Right ventricle myocardium superior (tissue), 1 donor: ENCODE results near the gene C1orf226. TPM values are rescaled to one million over a fixed set of nuclear protein-coding genes. Genes with fewer than 3 reads are reported as not detected.
A peak's percentile ranks its signal among the peaks of the same experiment; 100 is the strongest.
"Not testable (repeated sequence)": the region's sequence is repeated elsewhere in the genome, so short reads cannot be mapped to it uniquely, and the experiment has no call there.

Source experiments
- ATAC-seq: fragments of 200-7000 bp; cut with Tn5 transposase; one replicate; pipeline ENCODE4 v1.9.1; 2020; ENCODE audit warnings: mild to moderate bottlenecking; ENCODE audit not compliant: poor library complexity
- DNase-seq: peaks from one replicate; pipeline ENCODE4 v3.0.0-alpha.2; 2020
- intact Hi-C: fragments of 100-400 bp; cut with DNase I; formaldehyde crosslinking; loops from one replicate; pipeline ENCODE4 v1.11.2; 2022
- total RNA-seq: library from RNA; stranded (reverse); fragmentation: NEBNext Ultra II Directional; extraction: Animal tissue kit (Norgen Biotek cat#: 25700); gene quantifications from one replicate; pipeline ENCODE4 v1.2.1, GENCODE V29; 2021
- donor health status: DM: no; HTN: yes; CAD: no; lungs with severe emphysema.

Gene C1orf226
- total RNA-seq, 1 donor from 2014 or later = 5.3 TPM

DNA sequence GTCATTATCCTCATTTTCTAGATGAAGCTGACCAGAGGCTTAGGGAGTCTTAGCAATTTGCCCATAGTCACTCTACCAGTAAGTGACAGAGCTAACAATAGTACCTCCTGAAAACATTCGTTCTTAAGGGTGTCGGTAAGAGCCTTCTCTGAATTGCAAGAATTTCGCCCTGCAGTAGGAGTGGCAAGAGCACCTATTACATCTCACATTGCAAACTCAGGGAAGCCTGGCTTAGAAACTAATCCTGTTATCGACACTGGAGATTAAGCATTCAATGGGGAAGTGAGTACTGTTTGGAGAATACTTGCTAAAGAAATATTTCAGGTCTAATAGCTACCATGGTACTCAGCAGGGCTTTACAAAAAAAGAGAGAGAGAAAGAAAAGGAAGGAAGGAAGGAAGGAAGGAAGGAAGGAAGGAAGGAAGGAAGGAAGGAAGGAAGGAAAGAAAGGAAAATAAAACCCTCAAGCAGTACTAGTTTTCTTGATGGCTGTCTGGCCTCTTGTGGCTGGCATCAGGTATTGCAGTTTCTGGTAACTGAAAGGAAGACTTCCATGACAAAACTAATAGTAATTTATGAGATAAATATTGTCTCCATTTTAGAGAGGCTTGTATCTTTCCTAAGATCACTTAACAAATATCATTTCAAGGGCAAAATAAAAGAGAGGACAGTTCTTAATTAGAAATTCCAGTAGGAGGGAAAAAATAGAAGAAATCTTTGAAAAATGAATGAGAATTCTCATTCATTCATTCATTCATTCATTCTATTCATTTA, 10.4 kb downstream of the C1orf226 start:
- ATAC-seq = peak; percentile 41

DNA sequence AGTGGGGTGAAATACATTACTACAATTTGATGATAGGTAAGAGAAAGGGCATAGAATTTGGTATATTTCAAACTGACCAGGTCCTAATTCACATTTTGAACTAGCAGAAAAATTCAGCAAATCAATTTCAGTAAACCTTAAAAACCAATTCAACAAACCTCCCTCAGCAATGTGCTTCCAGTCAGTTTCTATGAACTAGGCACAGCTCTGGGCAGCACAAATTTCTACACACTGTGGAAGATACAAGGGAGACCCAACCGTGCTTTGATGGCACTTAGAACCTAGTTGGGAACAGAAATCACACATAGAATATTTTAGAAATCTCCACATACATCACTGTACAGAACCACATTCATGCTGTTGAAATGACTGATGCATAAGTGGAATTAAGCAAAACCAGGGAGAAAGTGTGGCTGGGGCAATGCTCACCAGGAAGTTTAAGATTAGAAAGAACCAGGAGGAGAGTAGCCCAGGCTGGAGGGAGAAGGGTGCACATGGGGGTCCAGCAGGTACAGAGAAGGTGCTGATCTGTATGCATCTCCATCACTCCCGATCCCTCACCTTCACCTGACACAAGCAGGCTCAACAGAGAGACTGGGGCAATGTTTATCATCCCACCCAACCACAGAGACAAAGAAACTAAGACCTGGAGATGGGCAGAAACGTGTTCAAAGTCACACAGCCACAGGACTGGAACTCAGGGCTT, 14.8 kb downstream of the C1orf226 start:
- ATAC-seq (no peak), DNase-seq (no peak)
- intact Hi-C loops = loop anchor here (5.0 kb wide), 1 partner anchor 339 kb away; no protein-coding TSS in a partner anchor

More for the DNA sequence above, 10.4 kb downstream of the C1orf226 start:
- intact Hi-C loops = no loop called here
- DNase-seq = no peak

DNA sequence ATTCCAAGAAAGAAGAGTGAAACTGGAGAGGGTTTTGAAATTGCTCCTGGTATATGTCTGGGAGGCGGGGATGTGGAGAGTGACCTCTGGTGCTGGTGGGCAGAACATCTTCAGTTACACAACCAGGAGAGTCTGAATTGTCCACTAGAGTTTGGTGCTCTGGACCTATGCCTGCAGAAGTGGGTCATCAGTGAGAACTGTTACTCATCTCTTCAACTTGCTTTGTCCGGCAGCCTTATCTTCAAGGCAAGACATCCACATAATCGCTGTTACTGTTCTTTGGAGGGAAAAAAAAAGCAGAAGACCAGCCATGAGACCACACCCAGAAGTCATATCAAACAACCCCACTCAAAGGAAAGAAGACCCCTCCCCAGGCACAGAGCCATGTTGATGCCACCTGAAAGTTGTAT, 15.5 kb downstream of the C1orf226 start:
- intact Hi-C loops = loop anchor here (5.0 kb wide), 1 partner anchor 340 kb away; no protein-coding TSS in a partner anchor
- DNase-seq (no peak), ATAC-seq (no peak)

DNA sequence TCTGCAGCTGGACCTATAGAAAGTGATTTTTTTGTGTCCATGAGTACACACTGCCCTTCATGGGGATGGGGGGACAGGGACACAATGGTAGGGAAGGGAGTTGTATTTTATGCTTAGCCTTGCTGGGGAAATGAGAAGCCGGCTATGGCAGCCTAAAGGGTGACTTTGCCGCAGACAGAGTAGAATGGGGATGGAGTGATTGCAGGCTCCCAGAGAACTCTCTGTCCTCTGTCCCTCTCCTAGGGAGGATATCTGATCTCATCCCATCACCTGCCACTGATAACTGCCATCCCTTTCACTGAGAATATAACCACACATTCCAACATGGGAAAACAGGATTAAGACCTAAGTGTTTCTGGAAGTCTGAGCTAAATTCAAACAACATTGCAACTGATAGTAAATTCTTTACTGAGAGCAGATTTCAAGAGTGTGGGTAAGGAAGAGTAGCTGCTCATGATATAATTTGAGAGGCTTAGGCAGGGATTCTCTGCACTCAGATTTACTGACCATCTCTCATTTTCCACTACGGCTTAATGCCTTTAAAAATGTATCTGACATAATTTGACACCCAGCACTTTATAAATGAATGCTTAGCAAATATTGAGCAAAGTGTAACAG, 16.5 kb downstream of the C1orf226 start:
- no peak for DNase-seq
- intact Hi-C loops = loop anchor here (5.0 kb wide), 1 partner anchor 341 kb away; no protein-coding TSS in a partner anchor
- no peak for ATAC-seq

DNA sequence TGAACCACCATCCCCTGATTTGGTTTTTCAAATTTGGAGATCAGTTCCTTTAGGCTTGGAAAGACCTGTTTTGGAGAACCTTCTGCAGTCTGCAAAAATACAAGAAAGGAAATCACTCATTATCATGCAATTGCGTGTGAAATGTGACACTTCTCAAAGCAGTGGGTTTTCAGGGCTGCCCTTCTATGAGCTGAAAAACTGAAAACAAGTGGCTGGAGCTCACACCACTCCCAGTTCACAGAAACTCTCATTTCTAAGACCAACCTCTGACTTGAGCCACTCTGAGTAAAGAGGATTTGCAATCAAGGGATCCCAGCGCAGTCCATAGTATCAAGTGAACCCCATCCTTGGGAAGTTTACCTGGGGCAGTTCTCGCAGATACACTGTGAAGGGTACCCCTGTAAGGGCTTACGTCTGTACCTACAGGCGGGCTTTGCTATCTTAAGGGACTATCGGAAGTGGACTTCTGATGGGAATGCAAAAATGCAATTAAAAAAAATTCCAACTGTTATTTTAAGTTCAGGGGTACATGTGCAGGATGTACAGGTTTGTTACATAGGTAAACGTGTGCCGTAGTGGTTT, 17.6 kb downstream of the C1orf226 start:
- DNase-seq (no peak), ATAC-seq (no peak)
- intact Hi-C loops = loop anchor here (5.0 kb wide), 1 partner anchor 342 kb away; no protein-coding TSS in a partner anchor

DNA sequence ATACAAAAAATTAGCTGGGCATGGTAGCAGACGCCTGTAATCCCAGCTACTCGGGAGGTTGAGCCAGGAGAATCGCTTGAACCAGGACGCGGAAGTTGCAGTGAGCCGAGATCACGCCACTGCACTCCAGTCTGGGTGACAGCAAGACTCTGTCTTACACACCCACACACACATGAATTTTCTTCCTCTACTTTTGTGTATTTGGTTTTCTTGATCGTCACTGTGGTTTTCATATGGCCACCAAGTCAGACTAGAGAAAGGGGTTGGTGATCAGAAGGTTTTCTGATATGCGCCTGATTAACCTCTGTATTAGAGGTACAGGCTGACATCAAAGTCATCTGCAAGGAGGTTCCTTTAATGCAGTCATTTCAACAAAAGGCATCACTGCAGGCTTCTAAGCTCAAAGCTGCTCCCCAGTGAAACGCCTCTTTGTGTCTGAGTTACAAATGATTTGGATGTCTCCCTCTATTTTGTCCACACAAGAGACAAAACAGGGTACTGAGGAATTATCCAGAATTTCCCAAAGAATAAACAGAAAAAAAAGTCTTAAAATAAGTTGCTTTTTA, 19.3 kb downstream of the C1orf226 start:
- DNase-seq (no peak), ATAC-seq (no peak)
- intact Hi-C loops = no loop called here

DNA sequence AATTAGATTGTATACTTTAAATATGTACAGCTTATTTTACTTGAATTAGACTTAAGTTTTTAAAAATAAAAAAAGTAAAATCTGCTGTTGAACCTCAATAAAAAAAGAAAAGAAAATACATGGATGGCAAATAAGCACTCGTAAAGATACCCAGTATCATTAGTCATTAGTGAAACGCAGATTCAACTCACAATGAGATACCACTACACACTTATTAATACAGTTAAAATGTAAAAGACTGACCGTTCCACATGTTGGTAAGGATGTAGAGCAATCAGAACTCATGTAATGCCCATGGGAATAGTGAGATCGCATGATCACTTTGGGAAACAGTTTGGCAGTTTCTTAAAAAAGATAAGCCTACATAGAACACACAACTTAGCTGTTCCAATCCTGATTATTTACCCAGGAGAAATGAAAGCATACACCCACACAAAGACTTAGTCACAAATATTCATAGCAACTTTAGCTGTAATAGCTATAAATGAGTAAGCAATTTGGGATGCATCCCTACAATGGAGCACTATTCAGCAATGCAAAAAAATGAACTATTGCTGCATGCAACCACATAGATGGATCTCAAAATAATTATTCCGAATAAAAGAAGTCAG, 23.1 kb downstream of the C1orf226 start:
- ATAC-seq = peak; percentile 34
- intact Hi-C loops = no loop called here

DNA sequence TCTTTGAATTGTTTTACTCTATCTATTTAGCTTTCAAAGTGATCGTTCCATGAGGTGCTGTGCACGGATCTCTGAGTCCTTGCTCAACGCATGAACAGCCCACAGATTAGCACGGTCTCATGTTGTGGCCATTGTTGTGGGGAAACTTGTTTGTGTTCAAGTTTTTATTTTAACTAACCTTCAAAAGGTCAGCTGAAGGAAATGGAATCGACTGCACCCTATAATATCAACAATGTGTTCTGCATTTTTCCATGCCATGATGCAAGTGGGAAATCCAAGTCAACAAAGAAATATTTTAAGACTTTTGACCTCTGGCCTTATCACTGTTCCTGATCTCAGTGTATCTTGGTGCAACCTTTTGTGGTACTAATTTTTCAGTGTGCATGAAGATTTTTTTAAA, 24.3 kb downstream of the C1orf226 start:
- ATAC-seq = no peak
- DNase-seq = no peak
- intact Hi-C loops = no loop called here

More for the DNA sequence above, 23.1 kb downstream of the C1orf226 start:
- no peak for DNase-seq

DNA sequence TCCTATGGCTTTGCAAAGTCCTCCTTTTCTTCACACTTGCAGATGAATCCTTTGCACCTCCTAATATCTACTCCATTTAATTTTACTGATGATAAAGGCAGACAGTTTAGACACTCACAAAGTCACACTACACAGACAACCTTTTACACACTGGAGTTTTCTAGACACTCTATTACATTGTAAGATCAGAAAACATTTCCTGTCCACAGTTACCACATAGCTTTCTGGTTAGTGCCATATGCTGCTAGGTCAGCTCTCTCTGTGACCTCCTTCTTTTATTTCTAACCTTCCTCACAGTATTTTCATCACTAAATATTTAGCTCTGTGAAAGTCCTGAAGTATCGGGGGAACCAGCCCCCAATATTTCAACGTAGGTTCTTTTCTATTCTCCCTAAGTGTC, 25.3 kb downstream of the C1orf226 start:
- DNase-seq (no peak), ATAC-seq (no peak)
- intact Hi-C loops = no loop called here

DNA sequence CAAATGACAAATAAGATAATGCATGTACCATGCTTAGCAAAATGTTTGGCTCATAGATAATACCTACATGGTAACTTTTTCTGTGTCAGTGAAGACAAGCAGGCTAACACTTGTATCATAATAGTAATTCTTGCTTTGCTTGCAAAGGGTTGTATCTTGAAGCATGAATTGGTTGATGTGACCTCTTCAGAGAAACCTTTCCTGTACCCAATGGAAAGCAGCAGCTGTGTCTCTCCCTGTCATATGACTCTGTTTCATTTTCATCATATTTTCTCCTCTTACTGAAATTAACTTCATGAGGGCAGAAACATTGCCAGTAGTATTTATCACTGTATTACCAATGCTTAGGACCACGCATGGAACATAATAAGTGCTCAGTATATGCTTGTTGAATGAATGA, 26.0 kb downstream of the C1orf226 start:
- intact Hi-C loops = no loop called here
- ATAC-seq (no peak), DNase-seq (no peak)

DNA sequence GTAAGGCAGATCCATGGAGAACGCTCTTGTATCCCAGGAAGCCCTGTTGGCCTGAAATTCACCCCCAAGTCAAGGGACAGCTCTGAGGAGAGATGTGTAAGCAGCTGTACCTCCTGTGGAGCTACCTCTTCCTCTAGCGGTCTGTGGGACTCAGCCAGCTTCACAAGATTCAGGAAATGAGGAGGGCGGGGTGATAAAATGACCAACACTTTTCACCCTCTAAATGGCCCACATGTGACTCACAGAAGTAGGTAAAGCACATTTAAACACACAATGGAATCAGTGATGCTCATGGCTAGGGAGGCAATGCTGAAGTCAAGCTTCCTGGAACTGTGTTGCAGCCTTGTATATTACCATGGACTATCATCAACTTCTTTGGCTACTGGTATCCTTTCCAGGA, 30.5 kb downstream of the C1orf226 start, which contains the start of gene SH2D1B:
SH2D1B (minus strand) TSS at position 135 of the 400 bp plus-strand sequence; CDS start at position 15, 120 bp downstream.
- ATAC-seq = no peak
- intact Hi-C loops = no loop called here

DNA sequence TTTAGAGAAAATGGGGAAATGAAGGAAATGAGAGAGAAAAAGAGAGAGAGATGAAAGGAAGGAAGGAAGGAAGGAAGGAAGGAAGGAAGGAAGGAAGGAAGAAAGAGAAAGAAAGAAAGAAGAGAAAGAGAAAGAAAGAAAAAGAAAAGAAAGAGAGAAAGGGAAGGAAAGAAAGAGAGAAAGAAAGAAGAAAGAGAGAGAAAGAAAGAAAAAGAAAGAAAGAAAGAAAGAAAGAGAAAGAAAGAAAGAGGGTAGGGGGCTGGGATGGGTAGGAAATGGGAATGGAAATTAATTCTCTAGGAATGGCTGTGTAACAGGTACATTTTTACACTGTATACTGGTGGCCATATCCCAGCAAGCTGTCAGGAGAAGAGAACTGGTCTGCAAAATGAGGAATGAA, 34.7 kb downstream of the C1orf226 start:
- DNase-seq = no peak

More for the DNA sequence above, 30.5 kb downstream of the C1orf226 start, which contains the start of gene SH2D1B:
- no peak for DNase-seq

DNA sequence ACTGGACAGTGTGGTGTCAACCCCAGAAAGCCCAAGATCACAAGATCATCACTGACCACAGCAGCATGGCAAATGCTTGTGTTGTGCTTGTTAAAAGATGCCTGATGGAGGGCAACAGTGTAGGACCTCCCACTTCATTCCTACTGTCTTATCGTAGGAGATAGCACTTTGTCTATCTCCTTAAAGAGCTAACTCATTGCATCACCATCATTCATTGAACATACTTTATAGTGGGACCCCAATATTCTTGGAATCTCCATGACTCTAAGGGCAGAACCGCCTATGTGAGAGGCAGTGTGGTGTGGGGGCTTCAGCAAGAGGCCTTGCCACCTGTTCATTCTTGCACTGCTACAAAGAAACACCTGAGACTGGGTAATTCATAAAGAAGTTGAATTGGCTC, 35.4 kb downstream of the C1orf226 start:
- DNase-seq (no peak), ATAC-seq (no peak)
- intact Hi-C loops = no loop called here

More for the DNA sequence above, 34.7 kb downstream of the C1orf226 start:
- intact Hi-C loops = no loop called here
- no peak for ATAC-seq

DNA sequence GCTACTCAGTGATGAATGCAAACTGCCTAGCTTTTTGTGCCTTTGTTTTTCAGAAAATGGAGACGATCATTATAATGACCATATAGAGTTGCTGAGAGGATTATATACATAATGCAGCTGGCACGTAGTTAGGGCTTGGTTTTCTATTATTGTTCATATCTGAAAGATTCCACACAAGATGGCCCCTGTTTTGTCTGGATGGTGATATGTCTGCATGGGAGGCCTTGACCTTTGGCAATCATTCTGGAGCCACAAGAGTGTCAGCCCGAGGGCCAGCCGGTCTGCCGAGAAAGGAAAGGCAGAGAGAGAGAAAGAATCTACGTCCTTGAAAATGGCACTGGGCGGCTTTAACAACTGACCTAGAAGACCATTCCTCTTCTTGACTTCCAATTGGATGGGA, 36.1 kb downstream of the C1orf226 start:
- ATAC-seq = no peak
- intact Hi-C loops = no loop called here
- DNase-seq = no peak

DNA sequence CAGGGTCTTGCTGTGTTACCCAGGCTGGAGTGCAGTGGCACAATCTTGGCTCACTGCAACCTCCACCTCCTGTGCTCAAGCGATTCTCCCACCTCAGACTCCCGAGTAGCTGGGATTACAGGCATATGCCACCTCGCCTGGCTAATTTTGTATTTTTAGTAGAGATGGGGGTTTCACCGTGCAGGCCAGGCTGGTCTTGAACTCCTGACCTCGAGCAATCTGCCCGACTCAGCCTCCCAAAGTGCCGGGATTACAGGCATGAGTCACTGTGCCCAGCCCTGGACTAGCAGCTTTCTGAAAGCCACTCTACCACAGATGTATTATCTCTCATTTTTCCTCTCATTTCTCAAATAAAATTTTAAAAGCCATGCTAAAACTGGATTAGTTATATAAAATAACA, 37.1 kb downstream of the C1orf226 start:
- DNase-seq, intact Hi-C loops, ATAC-seq: not testable (repeated sequence)

DNA sequence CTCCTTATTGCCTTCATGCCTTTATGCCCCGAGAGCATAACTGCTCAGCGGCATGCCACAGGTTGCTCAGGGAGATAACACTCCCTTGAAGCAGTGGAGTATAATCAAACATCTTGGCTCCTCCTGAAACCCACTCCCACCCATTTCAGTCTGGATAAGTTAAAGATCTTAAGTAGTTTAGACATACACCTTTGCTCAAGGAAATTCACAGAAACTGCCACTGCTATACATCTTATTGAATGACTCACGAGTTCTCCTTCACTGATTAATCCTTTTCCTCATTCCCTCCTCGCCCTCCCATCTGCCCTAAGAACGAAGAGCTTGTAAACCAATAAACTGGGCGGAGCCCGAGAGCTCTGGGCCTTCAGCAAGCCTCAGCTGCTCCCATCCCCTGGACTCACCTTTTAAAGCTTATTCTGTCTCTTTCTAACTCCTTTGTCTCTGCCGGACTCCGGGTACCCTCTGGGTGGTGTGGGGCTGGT, 38.0 kb downstream of the C1orf226 start:
- intact Hi-C loops, ATAC-seq, DNase-seq: not testable (repeated sequence)

DNA sequence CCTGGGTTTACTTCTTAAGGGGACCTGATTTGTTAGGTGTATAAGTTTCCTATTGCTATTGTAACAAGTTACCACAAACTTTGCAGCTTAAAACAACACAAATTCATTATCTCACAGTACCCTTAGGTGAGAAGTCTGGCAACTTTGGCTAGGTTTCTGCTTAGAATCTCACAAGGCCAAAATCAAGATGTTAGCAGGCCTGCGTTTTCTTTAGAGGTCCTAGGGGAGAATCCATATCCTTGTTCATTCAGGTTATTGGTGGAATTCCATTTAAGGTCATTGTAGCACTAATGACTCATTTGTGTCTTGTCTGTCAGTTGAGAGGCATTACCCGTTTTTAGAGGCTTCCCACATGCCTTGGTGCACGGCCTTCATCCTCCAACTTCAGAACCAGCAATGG, 38.6 kb downstream of the C1orf226 start:
- intact Hi-C loops = no loop called here
- ATAC-seq = no peak
- no peak for DNase-seq
